Hematopoietic multipotent progenitor cell treated with erythropoietin and hydrocortisone succinate and interleukin-3 and kit ligand, for 4 days (in vitro differentiated cells): ENCODE measurements around the gene NPAS3.

Experiments
- DNase-seq: peaks from one replicate; pipeline ENCODE4 v3.0.0-alpha.2; 2015

NPAS3 gene

DNA sequence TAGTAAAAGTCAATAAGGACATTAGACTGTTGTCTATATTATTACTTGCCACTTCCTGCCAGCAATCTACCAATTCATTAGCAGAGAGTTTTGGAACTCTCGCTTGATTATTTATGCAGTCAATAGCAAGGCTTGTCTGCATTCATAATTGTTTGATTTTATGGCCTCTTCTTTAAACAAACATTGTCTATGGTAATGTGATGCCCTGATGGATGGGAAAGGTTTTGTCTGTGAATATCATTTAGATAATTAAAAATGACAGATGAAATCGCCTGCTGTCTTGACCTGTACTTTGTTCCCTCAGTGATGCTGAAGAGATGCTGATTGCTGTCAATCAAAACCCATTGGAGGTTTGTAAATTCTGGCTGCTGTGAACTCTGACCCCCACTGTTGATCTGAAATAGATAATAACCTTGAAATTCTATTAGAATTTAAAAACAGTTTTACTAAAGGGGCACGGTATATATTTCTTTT lies 455.3 kb downstream of the NPAS3 start:
- DNase-seq = no peak

DNA sequence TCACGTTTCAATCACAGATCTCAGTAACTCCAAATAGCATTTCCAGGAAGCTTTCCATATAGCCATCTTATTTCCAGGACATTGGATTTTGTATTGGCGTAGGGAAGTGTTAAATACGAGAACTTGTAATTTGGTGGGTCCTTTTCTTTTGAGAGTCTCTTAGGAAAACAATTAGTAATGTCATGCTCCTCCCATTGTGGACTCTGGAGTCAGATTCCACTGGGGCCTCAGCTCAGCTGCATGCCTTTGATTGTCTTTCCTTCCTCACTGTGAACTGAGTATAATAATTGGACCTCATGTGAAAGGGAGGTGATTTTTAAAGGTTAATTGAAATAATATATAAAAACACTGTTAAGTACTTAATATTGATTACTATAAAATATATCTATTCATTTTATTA lies 462.6 kb downstream of the NPAS3 start:
- DNase-seq = no peak

DNA sequence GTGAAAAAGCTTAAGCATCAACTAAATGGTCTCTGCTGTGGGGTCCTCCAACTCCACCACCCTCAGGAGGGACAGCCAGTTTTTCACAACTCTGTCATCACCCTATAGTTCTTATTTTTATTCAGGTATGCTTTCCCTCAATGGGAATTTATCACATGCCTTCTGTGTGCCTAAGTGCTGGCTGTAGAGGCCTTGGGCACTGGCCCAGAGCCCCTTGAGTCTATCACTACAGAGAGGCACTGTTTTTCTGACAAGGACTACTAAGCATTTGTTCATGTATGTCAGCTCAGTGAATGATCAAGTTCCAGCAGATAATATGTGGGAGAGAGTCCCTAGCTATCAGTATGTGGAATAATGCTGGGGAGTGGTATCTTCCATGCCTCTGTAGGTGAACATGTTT lies 463.9 kb downstream of the NPAS3 start:
- no peak for DNase-seq

DNA sequence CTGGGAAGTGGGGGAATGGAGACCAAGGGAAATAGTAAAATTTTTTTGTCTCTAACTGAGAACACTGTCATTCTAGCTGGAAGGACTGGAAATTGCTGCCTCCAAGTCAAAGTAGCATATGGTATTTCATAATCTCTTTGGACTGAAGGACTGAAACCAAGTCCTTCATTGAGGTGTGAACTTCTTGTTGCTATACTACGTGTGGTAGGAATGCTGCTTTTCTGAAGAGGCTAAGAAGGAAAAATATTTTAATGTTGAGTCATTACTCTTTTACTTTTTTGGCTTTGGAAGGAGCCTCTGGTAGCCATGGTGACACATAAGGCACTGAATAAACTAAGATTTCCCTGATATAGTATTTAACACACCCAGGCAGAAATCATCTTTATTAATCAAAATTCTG lies 465.4 kb downstream of the NPAS3 start:
- no peak for DNase-seq

DNA sequence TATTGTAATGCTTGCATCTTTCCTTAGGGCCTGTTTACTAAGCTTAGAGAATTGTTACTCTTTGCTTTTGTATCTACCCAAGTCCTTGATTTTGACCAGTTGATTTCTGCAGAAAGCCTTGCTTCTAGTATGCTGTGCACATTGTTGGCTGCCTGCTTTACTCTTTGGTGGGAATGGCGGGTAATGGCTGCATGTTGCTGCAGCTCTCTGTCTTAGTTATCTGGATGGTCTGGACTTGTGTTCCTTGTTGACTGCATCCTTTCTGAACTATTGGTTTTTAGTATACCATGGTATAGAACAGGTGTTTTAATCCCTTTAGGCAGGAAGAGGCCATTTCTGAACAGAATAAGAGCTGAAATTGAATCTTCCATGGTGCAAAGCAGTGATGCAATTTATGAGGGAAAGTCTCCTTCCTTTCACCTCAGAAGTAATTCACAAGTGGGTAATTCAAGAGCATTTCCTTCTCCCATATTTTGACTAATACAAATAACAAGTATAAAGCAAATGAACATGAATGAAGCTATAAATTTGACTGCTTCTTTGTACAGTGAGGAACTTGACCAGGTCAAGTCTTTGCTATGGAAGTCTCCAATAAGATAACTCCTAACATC lies 466.4 kb downstream of the NPAS3 start:
- DNase-seq = no peak

DNA sequence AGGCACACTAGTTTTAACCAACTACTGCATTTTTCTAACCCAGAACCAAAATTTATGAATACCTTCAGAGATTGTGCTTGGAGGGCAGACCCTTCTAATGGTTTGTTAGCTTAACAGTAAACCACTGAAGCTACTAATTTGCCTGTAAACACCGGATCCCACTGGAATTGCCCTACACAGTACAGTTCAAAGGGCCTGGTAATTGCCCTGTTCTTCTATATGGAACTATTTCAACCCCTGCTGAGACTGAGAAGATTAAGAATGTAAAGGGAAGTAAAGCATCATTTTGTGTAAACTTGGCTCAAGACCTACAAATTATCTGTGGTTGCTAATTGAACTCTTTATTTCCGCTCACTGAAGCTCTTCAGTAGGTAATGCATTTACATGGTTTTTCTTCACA lies 468.1 kb downstream of the NPAS3 start:
- DNase-seq = no peak

DNA sequence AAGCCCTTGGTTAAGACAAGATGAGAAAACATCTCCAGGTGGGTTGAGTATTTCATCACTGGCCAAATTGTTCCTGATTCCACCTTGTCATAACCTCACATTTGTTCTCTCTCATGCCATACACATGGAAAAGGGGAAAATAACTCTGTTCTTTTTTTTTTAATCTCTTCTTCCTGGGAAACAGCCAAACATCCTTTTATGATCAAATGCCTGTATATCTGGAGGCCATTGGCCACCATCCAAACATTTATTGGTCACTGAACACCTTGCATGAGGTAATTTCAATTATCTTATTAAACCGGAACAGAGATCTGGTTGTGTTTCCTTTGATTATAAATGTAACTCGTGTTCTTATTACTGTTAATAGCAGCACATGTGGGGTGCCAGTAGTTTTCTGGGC lies 469.6 kb downstream of the NPAS3 start:
- no peak for DNase-seq

DNA sequence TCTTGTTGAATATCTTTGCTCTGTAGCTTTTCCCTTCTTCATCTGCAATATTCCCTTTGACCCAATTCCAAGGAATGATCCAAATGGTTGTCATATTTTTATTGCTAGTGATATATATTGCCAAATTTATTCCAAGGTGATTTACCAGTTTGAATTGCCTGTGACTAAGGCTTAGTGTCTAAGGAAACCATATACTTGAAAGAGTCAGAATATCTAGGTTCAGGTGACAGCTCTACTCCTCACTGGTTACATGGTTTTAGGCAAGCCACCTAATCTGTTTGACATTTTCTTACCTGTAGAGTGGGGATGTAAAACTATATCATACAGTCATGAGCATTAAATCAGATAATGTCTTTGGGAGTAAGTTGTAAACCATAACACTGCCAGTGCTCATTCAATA lies 473.8 kb downstream of the NPAS3 start:
- no peak for DNase-seq

DNA sequence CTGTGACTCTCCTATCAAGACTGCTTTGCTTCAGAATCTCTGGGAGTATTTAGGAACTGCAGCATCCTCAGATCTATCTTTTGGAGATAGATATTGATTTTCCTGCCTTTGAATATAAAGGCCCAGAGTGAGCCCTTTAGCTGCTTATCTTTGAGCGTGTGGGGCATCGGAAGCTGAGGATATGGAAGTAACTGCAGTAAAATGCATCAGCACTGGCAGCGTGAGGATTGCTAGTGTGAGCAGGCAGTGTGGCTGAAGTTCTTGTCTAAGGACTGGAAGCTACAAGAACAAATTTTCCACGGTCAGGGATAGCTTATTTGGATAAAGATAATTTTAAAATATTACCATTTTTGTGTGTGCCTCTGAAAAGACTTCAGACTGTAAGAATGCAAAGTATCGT lies 474.7 kb downstream of the NPAS3 start:
- peak; percentile 58 for DNase-seq

DNA sequence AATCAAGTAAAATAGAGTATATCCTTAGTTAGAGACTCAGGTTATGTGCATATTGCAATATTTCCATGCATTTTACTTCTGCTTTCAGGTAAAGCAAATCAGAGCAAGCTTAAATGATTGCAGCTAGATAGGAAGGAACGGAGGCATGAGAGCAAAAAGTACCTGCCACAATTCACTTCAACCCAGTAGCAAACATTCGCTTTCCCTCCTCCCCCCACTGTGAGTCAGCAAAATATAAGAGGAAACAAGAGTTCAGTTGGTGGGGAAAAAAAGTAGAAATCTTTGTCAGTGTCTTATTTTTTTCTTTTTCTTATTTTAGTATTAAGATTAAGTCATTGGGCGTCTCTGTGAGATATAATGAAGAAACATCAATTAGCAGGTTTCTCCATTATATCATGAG lies 475.4 kb downstream of the NPAS3 start:
- DNase-seq = peak; percentile 83

DNA sequence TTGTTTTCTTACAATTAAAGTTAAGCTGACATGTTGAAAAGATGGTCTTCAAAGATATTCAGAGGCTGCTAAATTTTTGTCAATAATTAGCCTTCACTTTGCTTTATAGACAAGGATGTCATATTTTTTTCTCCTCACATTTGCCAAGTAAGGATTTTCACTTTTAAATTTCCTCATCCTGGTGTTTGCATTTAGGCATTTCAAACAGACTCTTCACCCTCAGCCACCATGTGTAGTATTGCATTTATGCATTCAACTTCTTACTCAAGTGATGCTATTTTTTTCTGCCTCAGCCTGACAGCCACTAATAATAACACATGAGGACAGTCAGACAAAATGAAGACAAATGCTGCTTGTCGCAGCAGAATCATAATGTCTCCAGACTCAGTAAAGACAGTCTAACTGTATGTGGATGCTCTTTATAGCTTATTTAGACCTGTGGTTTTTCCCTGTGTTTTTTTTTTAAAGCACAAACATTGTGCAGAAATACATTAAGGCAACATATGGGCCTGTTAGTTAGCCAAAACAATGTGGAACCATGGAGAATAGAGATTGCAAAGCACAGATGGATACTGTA lies 481.5 kb downstream of the NPAS3 start:
- no peak for DNase-seq

DNA sequence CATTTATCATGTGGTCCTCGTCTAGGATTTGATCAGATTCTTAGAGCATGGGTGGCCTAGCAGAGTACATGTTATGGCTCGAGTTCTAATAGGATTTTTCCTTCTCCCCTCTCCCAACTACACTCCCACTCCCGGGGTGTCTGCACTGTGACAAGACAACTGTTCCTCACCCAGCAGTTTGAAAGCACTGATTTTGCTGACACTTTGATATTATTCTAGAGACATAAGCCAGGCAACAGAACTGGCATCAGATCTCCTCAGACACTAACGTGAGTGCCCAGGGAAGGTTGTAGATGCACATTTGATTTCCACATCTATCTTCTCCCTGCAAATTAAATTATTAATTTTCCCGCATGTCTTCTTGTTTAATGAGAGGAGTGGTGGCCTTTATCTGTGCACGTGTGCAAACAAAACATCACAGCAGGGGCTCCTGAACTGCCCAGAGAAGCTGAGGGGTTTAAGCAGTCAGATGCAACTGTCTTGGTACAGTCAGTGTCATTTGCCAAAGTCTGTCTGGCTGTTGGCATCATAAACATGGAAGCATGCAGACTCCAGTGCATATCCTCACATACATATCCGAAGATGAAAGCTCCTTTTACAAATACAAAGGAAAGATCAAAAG lies 491.8 kb downstream of the NPAS3 start:
- no peak for DNase-seq

DNA sequence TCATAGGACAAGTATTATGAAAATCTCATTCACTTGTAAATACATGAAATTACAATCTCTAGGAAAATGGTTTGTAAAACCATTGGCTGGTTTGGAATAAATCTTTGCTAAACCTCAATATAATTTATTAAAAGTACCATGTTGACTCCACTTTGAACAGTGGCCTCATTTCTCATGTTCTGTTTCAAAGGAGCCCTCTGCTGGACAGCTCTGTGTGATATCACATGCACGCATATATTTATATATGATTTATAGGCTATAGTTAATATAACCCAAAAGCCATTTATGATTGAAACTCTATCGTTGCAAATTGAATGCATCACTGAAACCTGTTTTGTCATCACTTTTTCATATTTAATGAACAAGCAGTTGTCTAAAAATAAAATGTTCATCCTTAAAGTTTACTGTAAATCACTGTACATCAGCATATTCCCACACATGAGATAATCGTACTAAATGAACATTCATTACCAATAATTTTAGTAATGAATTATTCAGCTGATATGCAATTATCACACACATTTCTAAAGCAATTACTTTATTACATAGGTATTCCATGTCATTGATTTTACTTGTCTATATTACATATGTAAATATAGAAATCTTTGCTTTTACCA lies 493.8 kb downstream of the NPAS3 start:
- DNase-seq = peak; percentile 73

DNA sequence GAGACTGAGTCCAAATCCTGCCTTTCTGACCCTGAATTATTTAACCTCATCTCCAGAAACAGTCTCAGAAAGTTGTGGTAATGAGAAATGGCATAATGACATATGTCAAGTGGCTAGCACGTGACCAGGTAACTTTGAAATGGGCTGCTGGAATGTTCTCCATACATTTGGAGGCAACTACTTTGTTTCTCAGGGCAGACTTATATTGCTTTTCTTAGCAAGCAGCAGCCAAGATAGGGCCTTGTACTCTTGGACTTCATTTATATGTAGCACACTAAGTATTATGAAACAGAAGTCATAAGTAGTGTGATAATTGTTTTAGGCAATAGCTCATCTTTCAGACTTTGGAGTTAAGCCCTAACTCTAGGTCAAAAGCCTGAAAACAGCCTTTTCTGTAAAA lies 494.7 kb downstream of the NPAS3 start:
- DNase-seq = no peak

DNA sequence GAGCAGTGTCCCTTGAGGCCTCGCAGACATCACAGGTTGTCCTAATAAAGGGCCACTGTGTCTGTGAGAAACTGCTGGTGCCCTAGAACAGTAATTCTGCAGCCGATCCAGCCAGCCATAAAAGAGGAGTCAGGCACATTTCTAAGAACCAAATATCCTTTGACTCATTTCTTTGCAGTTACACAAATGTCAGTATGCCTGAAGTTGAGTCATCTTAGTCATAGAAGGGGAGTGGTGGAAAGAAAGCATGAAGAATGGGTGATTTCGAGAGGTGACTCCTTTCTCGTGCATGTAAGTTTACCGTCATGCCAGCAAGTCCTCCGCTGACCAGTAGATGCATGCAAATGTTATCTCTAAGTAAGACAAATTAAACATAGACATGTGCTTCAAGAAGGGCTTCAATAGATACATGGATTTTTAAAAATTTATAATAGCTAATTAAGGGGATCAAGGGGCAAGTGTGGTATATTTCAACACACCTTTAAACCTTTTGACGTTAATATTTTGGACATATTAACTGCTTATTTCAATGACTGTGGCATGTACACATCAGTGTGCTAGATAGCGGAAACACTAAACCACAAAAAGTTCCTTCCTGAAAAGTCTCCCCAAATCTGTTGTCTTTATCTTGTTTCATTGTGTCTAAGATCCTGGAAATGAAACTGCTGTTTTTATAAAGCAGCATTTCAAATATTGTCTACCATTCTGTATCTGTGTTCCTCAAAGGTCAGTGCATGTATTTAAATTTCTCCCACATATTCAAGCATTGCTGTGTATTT lies 497.4 kb downstream of the NPAS3 start:
- DNase-seq = peak; percentile 69

DNA sequence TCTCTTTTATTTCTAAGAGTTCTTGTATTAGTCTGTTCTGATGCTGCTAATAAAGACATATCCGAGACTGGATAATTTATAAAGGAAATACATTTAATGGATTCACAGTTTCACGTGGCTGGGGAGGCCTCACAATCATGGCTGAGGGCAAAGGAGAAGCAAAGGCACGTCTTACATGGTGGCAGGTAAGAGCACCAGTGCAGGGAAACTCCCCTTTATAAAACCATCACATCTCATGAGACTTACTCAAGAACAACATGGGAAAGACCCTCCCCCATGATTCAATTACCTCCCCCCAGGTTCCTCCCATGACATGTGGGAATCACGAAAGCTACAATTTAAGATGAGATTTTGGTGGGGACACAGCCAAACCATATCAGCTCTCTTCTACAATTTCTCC lies 503.0 kb downstream of the NPAS3 start:
- no peak for DNase-seq

DNA sequence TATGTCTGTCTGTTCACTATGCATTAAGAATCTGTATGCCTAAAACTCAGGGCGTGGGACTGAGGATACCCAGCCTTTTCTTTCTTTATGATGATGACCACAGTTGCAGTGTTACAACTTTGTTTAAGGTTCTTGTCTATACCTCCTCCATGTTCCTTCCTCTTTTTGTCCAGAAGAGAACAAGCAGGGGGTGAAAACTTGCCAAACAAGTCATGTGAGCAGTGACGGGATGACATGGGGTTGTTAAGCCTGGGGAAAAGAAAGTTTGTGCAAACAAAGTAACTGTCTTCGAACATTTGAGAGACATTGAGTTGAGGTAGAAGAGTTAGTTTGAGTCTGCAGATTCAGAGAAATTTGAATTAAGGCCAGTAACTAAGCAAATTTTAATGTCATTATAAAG lies 505.5 kb downstream of the NPAS3 start:
- DNase-seq = peak; percentile 56

DNA sequence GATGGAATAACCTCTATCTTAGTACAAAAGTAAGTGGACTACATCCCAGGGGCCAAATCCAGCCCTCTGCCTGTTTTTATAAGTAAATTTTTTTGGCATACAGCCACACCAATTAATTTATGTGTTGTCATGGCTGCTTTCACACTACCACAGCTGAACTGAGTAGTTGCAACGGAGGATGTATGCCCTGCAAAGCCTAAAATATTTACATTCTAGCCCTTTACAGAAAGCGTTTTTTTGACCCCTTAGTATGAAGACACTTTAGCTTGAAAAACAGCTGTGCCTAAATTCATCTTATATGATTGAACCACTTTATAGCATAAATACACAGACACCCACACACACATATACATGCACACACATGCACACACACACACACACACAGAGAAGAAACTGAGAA lies 510.6 kb downstream of the NPAS3 start:
- DNase-seq = peak; percentile 20

DNA sequence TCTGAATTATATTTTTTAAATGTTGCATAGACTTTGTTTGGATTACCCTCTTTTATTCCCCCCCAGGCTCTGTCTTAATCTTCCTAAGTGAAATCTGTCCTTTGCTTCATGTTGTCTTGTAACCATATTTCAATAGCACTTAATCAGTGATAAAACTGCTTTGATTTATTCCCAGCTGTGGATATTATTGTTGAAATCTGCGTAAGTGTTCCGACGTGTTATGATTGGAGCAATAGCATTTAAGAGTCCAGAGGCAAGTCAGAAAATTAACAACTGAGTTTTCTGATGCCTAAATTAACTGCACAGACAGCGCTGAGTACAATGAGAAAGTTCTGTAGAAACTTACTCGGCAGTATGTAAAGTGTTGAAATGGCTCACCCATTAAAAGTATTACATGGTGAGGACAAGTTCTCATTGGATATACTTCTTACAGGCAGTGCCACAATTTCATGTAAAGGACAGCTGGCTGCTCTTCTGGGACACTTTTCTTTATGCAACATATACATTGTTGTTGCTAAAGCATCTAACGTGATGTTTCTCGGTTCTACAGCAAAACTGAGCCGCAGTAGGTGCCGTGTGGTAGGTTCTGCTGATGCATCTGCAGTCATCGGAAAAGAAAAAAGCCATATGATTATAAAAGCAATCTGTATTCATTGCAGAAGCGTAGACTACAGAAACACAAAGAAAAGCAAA lies 511.2 kb downstream of the NPAS3 start:
- no peak for DNase-seq

DNA sequence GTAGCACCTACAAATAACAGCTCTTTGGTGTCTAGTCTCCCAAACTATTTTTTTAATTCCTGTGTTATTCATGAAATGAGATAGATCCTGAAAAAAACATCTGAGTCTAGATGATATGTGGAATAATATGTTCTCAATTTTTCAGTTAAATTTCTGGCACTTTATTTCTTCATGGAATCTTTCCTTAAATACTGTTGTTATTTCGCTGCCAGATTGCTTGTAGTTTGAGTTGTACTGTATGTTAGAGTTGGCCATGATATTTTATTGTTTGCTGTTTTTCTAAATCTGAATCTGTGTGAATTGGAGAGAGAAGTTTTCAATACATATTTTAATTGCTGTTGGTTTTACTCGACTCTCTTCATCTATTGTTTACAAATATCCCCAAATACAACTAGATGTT lies 511.7 kb downstream of the NPAS3 start:
- DNase-seq = no peak

DNA sequence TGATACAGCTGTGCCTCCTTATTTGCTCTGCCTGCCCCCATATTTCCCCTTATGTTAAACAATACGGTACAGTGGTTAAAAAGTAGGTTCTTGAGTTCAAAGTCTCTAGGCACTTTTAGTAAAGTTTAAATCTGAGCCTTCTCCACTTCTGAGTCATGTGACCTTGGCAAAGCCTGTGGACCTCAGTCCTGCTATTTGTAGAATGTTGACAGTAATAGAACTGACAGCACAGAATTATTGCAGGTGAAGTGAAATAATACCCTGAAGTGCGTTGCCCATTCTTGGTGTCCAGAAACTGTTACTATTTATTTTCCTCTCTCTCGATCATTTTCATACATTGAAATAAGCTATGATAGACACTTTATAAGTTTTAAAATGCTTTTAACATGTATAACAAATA lies 512.5 kb downstream of the NPAS3 start:
- no peak for DNase-seq

DNA sequence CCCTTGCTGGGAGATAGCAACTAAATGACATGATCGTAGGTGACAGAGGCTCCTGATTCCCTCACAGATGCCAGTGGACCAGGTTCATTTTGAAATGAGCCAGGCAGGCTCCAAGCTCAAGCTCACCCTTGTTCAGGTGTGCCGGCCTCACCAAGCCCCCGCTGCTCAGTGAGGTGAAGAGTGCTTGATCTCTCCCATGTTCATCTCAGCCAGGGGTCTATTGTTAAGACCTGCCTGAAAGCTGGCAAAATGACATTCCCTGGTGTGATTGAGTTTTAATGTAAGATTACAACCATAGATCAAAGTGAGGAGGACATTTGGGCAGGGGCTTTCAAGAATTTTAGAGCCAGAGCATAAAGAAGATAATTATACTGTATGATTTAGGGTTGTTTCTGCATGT lies 514.3 kb downstream of the NPAS3 start:
- DNase-seq = no peak
